Fibroblast of upper back skin (primary cell): ENCODE data around the gene NOS1AP.

ENCODE experiments used
- DNase-seq: peaks from one replicate; pipeline ENCODE4 v3.0.0-alpha.2; 2013

The NOS1AP gene

GRCh38 chr1:162091681-162092524, 22.4 kb downstream of the NOS1AP start:
- no peak for DNase-seq

- DNase-seq, result no peak
These were observed 23.6 kb downstream of the NOS1AP start for GRCh38 chr1:162093095-162093494.

GRCh38 chr1:162094271-162094670, 24.8 kb downstream of the NOS1AP start:
- peak; percentile 3 for DNase-seq

- no peak for DNase-seq
These were observed 25.2 kb downstream of the NOS1AP start for GRCh38 chr1:162094723-162095122.

GRCh38 chr1:162107911-162108310, 38.4 kb downstream of the NOS1AP start:
- DNase-seq, result no peak

GRCh38 chr1:162108426-162108825, 38.9 kb downstream of the NOS1AP start:
- no peak for DNase-seq

GRCh38 chr1:162110910-162111309, 41.4 kb downstream of the NOS1AP start:
- DNase-seq, result no peak

GRCh38 chr1:162111572-162111971, 42.1 kb downstream of the NOS1AP start:
- DNase-seq, result no peak

- no peak for DNase-seq
These were observed 43.9 kb downstream of the NOS1AP start for GRCh38 chr1:162113419-162113818.

GRCh38 chr1:162117039-162117774, 47.7 kb downstream of the NOS1AP start:
- DNase-seq, result no peak

GRCh38 chr1:162118063-162118462, 48.6 kb downstream of the NOS1AP start:
- no peak for DNase-seq

GRCh38 chr1:162128693-162129356, 59.3 kb downstream of the NOS1AP start:
- DNase-seq, result no peak

- DNase-seq, result no peak
These were observed 60.8 kb downstream of the NOS1AP start for GRCh38 chr1:162130308-162130707.

- DNase-seq, result no peak
These were observed 62.2 kb downstream of the NOS1AP start for GRCh38 chr1:162131400-162132321.

- DNase-seq, result no peak
These were observed 64.1 kb downstream of the NOS1AP start for GRCh38 chr1:162133566-162133965.

- DNase-seq, result no peak
These were observed 65.2 kb downstream of the NOS1AP start for GRCh38 chr1:162134646-162135045.

GRCh38 chr1:162135271-162135775, 65.8 kb downstream of the NOS1AP start:
- DNase-seq, result no peak

GRCh38 chr1:162136760-162137159, 67.3 kb downstream of the NOS1AP start:
- peak; percentile 75 for DNase-seq

GRCh38 chr1:162137179-162137960, 67.9 kb downstream of the NOS1AP start:
- peak; percentile 20 for DNase-seq

GRCh38 chr1:162138112-162138511, 68.6 kb downstream of the NOS1AP start:
- DNase-seq, result peak; percentile 11

- DNase-seq, result no peak
These were observed 69.2 kb downstream of the NOS1AP start for GRCh38 chr1:162138599-162139181.
